K562 (cell line): ENCODE results near the gene AQP1. TPM values are rescaled to one million over a fixed set of nuclear protein-coding genes. Genes with fewer than 3 reads are reported as not detected.
A peak's percentile ranks its signal among the peaks of the same experiment; 100 is the strongest.

ENCODE experiments used
- CREB3L1 ChIP-seq: fragments of 450-650 bp; IDR thresholded peaks from 2 replicates; pipeline ENCODE4 v1.6.1; 2014; ENCODE audit warnings: low read depth, mild to moderate bottlenecking, moderate library complexity, borderline replicate concordance
- GABPB1 ChIP-seq: sonication (generic); formaldehyde crosslinking; IDR thresholded peaks from 2 replicates; pipeline ENCODE4 v1.8.0; 2022; ENCODE audit warnings: mild to moderate bottlenecking, missing genetic modification reagents
- HNRNPUL1 ChIP-seq: fragments of 200-400 bp; formaldehyde crosslinking; IDR thresholded peaks from 2 replicates; pipeline ENCODE4 v1.6.1; 2017; ENCODE audit warnings: low read length
- MTA1 ChIP-seq: fragments of 450-650 bp; IDR thresholded peaks from 2 replicates; pipeline ENCODE4 v1.6.1; 2017; ENCODE audit warnings: borderline replicate concordance
- MTA3 ChIP-seq: fragments of 450-650 bp; formaldehyde crosslinking; IDR thresholded peaks from 2 replicates; pipeline ENCODE4 v1.6.1; 2017; ENCODE audit warnings: mild to moderate bottlenecking, borderline replicate concordance
- VEZF1 ChIP-seq: fragments of 200-800 bp; sonication (Bioruptor generic); IDR thresholded peaks from 2 replicates; pipeline ENCODE4 v1.6.1; 2017; ENCODE audit warnings: missing genetic modification characterization, missing compliant biosample characterization
- ZBTB12 ChIP-seq: fragments of 250-450 bp; sonication (Bioruptor Pico); IDR thresholded peaks from 2 replicates; pipeline ENCODE4 v1.4.0; 2020
- ZNF143 ChIP-seq: sonication (generic); formaldehyde crosslinking; IDR thresholded peaks from 2 replicates; pipeline ENCODE4 v1.9.0; 2022; ENCODE audit warnings: mild to moderate bottlenecking, missing genetic modification reagents
- ZNF324 ChIP-seq: fragments of 250-450 bp; sonication (Bioruptor Pico); IDR thresholded peaks from 2 replicates; pipeline ENCODE4 v1.4.0; 2020; ENCODE audit warnings: mild to moderate bottlenecking
- polyA plus RNA-seq, 8 experiments: library from polyadenylated mRNA; depleted of rRNA in 4 of 8; stranded (reverse) in 5 of 8; unstranded in 3 of 8; fragments of >200 nt; fragmentation: Nextera tagmentation in 2 of 8; fragmentation: Illumina TruSeq in 1 of 8; extraction: Ambion mirVana in 2 of 8; extraction: Trizol in 1 of 8; gene quantifications; 2 replicates each; pipeline versions ENCODE4 v1.2.1 to v1.2.3, GENCODE V29; 2011 to 2014; ENCODE audit warnings: inconsistent platforms in 1 of 8, missing spikeins in 1 of 8
- total RNA-seq, 7 experiments: library from RNA; depleted of rRNA in 6 of 7; stranded (reverse); fragments of >200 nt in 6 of 7; fragmentation: Illumina TruSeq in 2 of 7; extraction: Trizol in 2 of 7; gene quantifications; 2 replicates each; pipeline versions ENCODE4 v1.2.1 to v1.2.3, GENCODE V29; 2011 to 2021; ENCODE audit warnings: low replicate concordance in 1 of 7
- TF ChIP-seq, protein P1 (sequence below), 2 experiments: fragments of 450-650 bp; formaldehyde crosslinking in 1 of 2; IDR thresholded peaks; 2 replicates each; pipeline versions ENCODE4 v1.4.0 to v1.6.1; 2014 to 2020; ENCODE audit warnings: mild to moderate bottlenecking in 2 of 2, borderline replicate concordance in 1 of 2, low read depth in 1 of 2
- TF ChIP-seq, protein P2 (sequence below): sonication (generic); formaldehyde crosslinking; IDR thresholded peaks from 2 replicates; pipeline ENCODE4 v1.5.0; 2020; ENCODE audit warnings: missing genetic modification reagents
- TF ChIP-seq, protein P3 (sequence below): sonication (generic); formaldehyde crosslinking; IDR thresholded peaks from 2 replicates; pipeline ENCODE4 v1.8.1; 2022; ENCODE audit warnings: missing genetic modification reagents

AQP1 gene
- total and polyA plus RNA-seq, 9 of the 15 experiments (the other 6 are each of a cell fraction or from before 2014, with no cell fraction given), result 0.18 to 12.6 (median 4.1) TPM

DNA sequence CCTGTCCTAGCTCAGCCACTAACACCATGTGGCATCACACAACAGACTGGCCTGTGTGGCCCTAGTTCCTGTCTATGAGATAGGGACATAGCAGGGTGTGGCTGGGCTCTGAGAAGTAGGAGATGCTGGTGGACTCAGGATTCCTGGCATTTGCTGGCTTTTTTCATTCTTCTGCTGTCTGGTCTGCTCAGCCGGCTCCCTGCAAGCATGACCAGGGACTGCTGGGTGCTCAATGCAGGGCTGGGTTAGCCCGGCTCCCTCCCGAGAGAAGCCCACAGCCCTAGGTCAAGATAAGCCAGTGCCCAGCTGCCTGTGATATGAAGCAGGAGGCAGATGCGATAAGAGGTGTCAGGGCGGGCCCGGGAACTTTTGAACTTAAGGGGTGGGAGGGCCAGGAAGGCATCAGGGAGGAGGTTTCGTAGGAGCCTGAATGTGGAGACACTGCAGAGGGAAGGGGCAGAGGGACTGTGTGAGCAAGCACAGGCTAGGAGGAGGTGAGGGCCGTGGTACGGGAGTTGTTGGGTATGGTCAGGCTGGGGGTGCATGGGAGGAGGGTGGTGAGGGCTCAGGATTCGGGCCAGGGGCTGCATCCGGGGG lies 3.5 kb downstream of the AQP1 start (continued):
- TF ChIP-seq, protein P1, sequence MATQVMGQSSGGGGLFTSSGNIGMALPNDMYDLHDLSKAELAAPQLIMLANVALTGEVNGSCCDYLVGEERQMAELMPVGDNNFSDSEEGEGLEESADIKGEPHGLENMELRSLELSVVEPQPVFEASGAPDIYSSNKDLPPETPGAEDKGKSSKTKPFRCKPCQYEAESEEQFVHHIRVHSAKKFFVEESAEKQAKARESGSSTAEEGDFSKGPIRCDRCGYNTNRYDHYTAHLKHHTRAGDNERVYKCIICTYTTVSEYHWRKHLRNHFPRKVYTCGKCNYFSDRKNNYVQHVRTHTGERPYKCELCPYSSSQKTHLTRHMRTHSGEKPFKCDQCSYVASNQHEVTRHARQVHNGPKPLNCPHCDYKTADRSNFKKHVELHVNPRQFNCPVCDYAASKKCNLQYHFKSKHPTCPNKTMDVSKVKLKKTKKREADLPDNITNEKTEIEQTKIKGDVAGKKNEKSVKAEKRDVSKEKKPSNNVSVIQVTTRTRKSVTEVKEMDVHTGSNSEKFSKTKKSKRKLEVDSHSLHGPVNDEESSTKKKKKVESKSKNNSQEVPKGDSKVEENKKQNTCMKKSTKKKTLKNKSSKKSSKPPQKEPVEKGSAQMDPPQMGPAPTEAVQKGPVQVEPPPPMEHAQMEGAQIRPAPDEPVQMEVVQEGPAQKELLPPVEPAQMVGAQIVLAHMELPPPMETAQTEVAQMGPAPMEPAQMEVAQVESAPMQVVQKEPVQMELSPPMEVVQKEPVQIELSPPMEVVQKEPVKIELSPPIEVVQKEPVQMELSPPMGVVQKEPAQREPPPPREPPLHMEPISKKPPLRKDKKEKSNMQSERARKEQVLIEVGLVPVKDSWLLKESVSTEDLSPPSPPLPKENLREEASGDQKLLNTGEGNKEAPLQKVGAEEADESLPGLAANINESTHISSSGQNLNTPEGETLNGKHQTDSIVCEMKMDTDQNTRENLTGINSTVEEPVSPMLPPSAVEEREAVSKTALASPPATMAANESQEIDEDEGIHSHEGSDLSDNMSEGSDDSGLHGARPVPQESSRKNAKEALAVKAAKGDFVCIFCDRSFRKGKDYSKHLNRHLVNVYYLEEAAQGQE (IDR thresholded peaks at IDR 0.05; ENCODE audit: borderline replicate concordance), result no peak
- TF ChIP-seq, protein P1 (CRISPR knock-in tag; IDR thresholded peaks at IDR 0.05; ENCODE audit: low read depth), result no peak
- TF ChIP-seq HNRNPUL1 (no peak), ZBTB12 (no peak), GABPB1 (CRISPR knock-in tag) (0 out of 2 replicates have a peak, but pooled peaks have one; percentile 46), ZNF324 (CRISPR knock-in tag) (no peak), VEZF1 (CRISPR knock-in tag) (peak; percentile 94), ZNF143 (CRISPR knock-in tag) (no peak), MTA1 (peak; percentile 92), CREB3L1 (no peak), MTA3 (peak; percentile 83)
- TF ChIP-seq, protein P2, sequence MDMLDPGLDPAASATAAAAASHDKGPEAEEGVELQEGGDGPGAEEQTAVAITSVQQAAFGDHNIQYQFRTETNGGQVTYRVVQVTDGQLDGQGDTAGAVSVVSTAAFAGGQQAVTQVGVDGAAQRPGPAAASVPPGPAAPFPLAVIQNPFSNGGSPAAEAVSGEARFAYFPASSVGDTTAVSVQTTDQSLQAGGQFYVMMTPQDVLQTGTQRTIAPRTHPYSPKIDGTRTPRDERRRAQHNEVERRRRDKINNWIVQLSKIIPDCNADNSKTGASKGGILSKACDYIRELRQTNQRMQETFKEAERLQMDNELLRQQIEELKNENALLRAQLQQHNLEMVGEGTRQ (CRISPR knock-in tag), result no peak
- TF ChIP-seq, protein P3, sequence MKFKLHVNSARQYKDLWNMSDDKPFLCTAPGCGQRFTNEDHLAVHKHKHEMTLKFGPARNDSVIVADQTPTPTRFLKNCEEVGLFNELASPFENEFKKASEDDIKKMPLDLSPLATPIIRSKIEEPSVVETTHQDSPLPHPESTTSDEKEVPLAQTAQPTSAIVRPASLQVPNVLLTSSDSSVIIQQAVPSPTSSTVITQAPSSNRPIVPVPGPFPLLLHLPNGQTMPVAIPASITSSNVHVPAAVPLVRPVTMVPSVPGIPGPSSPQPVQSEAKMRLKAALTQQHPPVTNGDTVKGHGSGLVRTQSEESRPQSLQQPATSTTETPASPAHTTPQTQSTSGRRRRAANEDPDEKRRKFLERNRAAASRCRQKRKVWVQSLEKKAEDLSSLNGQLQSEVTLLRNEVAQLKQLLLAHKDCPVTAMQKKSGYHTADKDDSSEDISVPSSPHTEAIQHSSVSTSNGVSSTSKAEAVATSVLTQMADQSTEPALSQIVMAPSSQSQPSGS (CRISPR knock-in tag), result no peak
